ENCODE data around the gene SOX1.

SOX1 gene

DNA sequence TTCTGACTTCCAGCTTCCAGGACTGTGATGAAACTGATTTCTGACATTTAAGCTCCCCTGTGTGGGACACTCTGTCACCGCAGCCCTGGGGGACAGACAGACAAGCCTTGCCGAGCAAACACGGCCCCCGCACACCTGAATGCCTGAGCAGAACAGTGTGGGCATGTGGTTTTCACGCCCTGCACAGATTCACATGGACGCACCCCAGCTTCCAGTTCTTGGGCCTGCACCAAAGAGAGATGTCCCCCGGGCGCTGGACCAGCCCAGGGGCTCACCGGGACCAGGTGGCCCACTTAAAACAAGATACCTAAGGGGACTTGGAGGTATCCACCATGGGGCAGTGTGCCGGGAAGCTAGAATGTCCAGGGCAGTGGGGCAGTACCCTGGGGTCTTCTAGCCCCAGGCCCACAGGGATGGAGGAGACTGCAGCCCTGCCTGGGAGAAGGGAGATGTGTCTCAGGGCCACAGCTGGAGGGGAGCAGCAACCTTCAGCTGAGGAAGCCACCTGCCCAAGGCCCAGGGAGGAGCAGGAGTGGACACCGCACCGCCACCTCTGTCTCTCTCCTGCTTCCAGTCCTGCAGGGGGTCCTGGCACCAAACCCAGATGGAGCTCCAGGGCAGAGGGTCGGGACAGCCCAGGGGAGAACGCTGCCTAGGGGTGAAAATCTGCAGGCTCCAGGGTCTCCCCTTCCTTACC is 50.5 kb downstream of the SOX1 start:
- DNase-seq, result no peak
- in situ Hi-C loops (cut with HindIII; ENCODE audit: low pct_ligation_motif_present, low pct_unique_long_range_greater_than_20kb, low sequenced_read_pairs), result no loop called here

DNA sequence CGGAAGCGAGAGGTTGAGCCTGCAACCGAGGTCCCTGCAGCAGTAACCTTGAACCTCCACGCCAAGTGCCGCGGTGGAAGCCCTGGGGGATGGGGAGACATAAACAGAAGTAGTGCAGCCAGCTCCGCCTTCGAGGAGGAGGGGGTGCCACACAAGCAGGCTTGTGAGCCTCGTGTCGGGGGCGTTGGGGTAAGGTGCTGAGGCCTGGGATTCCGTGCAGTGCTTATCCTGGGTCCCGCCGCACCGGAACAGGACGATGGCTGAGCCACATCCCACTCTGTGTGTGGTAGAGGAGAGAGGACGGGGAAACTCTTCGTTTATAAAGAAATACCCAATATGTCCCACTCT is 51.0 kb downstream of the SOX1 start:
- DNase-seq, result no peak
- in situ Hi-C loops (cut with HindIII; ENCODE audit: low pct_ligation_motif_present, low pct_unique_long_range_greater_than_20kb, low sequenced_read_pairs), result no loop called here

DNA sequence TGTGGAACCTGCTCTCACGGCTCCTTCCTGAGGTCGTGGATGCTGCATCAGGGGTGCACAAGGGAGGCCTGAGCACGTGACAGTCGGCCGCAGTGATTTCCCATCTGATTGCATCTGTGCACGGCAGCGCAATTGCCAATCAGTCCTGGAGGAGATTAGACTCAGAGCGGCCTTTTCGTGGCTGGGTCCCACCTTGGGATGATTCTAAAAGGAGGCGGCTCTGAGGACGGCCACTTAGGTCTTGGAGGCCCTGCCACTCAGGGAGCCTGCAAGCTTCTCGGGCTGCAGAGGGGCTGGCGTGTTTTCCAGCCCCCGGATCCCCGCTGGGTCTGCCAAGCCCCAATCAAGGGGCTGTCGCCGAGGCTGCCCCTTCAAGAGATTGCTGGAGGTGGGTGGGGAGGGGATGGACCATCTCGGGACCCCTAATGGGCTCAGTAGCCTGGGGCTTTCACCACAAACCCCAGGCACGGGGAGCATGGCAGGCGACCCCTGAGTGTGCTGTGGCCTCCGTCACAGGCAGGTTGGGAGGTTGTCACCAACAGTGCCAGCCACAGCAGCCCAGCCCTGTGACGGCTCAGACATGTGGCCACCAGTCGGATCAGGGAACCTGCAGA is 51.6 kb downstream of the SOX1 start:
- in situ Hi-C loops (cut with HindIII; ENCODE audit: low pct_ligation_motif_present, low pct_unique_long_range_greater_than_20kb, low sequenced_read_pairs), result no loop called here
- DNase-seq, result no peak

GRCh38 chr13:112119192-112120030 is 52.5 kb downstream of the SOX1 start:
- in situ Hi-C loops (cut with HindIII; ENCODE audit: low pct_ligation_motif_present, low pct_unique_long_range_greater_than_20kb, low sequenced_read_pairs), result no loop called here
- DNase-seq, result no peak

- no peak for DNase-seq
- in situ Hi-C loops (cut with HindIII; ENCODE audit: low pct_ligation_motif_present, low pct_unique_long_range_greater_than_20kb, low sequenced_read_pairs), result no loop called here
Observed at GRCh38 chr13:112120031-112120373, 53.1 kb downstream of the SOX1 start.
